ENCODE measurements around the gene KIF16B. TPM values are rescaled to one million over a fixed set of nuclear protein-coding genes. Genes with fewer than 3 reads are reported as not detected.

KIF16B gene
- total and polyA plus RNA-seq, 2 of the 13 experiments (the other 11 are each of a cell fraction or from before 2014, with no cell fraction given), result 6.9 to 18.0 TPM

DNA sequence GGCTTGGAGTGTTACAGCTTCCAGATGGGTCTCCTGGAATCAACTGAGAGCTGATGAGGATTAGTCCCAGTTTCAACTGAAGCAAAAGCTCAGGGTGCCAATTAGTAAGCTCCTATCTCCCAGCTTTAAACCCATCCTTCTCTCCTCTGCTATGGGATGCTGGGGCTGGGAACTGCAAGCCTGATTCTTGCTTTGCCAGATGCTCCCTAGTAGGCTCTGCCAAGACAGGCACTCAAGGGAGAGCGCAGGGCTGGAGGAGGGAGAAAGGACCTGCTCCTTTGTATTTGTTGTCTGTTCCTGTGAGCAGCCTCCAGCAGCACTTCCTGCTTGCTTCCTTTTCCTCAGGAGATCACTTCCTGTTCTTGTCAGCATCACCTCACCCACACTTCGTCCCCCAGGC, 309.7 kb downstream of the KIF16B start (continued):
- TF ChIP-seq, protein P1, sequence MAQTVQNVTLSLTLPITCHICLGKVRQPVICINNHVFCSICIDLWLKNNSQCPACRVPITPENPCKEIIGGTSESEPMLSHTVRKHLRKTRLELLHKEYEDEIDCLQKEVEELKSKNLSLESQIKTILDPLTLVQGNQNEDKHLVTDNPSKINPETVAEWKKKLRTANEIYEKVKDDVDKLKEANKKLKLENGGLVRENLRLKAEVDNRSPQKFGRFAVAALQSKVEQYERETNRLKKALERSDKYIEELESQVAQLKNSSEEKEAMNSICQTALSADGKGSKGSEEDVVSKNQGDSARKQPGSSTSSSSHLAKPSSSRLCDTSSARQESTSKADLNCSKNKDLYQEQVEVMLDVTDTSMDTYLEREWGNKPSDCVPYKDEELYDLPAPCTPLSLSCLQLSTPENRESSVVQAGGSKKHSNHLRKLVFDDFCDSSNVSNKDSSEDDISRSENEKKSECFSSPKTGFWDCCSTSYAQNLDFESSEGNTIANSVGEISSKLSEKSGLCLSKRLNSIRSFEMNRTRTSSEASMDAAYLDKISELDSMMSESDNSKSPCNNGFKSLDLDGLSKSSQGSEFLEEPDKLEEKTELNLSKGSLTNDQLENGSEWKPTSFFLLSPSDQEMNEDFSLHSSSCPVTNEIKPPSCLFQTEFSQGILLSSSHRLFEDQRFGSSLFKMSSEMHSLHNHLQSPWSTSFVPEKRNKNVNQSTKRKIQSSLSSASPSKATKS (CRISPR knock-in tag; IDR thresholded peaks at IDR 0.05), result no peak
- TF ChIP-seq, protein P2, sequence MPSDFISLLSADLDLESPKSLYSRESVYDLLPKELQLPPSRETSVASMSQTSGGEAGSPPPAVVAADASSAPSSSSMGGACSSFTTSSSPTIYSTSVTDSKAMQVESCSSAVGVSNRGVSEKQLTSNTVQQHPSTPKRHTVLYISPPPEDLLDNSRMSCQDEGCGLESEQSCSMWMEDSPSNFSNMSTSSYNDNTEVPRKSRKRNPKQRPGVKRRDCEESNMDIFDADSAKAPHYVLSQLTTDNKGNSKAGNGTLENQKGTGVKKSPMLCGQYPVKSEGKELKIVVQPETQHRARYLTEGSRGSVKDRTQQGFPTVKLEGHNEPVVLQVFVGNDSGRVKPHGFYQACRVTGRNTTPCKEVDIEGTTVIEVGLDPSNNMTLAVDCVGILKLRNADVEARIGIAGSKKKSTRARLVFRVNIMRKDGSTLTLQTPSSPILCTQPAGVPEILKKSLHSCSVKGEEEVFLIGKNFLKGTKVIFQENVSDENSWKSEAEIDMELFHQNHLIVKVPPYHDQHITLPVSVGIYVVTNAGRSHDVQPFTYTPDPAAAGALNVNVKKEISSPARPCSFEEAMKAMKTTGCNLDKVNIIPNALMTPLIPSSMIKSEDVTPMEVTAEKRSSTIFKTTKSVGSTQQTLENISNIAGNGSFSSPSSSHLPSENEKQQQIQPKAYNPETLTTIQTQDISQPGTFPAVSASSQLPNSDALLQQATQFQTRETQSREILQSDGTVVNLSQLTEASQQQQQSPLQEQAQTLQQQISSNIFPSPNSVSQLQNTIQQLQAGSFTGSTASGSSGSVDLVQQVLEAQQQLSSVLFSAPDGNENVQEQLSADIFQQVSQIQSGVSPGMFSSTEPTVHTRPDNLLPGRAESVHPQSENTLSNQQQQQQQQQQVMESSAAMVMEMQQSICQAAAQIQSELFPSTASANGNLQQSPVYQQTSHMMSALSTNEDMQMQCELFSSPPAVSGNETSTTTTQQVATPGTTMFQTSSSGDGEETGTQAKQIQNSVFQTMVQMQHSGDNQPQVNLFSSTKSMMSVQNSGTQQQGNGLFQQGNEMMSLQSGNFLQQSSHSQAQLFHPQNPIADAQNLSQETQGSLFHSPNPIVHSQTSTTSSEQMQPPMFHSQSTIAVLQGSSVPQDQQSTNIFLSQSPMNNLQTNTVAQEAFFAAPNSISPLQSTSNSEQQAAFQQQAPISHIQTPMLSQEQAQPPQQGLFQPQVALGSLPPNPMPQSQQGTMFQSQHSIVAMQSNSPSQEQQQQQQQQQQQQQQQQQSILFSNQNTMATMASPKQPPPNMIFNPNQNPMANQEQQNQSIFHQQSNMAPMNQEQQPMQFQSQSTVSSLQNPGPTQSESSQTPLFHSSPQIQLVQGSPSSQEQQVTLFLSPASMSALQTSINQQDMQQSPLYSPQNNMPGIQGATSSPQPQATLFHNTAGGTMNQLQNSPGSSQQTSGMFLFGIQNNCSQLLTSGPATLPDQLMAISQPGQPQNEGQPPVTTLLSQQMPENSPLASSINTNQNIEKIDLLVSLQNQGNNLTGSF (CRISPR knock-in tag; IDR thresholded peaks at IDR 0.05), result no peak
- TF ChIP-seq ZNF431 (CRISPR knock-in tag; IDR thresholded peaks at IDR 0.05; ENCODE audit: borderline replicate concordance, low read depth), result no peak
- TF ChIP-seq ZNF605 (CRISPR knock-in tag; IDR thresholded peaks at IDR 0.05), result no peak
- no peak for TF ChIP-seq ZNF484 (CRISPR knock-in tag; IDR thresholded peaks at IDR 0.05; ENCODE audit: borderline replicate concordance, low read depth)
- no peak for TF ChIP-seq RFX1 (IDR thresholded peaks at IDR 0.05)
- no peak for TF ChIP-seq ZFP62 (CRISPR knock-in tag; IDR thresholded peaks at IDR 0.05)
- TF ChIP-seq HMGXB3 (CRISPR knock-in tag; IDR thresholded peaks at IDR 0.05; ENCODE audit: borderline replicate concordance), result no peak
